ENCODE measurements around the gene SENP6. TPM values are rescaled to one million over a fixed set of nuclear protein-coding genes. Genes with fewer than 3 reads are reported as not detected.

SENP6 gene
- polyA plus RNA-seq, 1 donor (not counting 4 experiments of a cell fraction or from before 2014, with no cell fraction given), result 41.1 TPM

DNA sequence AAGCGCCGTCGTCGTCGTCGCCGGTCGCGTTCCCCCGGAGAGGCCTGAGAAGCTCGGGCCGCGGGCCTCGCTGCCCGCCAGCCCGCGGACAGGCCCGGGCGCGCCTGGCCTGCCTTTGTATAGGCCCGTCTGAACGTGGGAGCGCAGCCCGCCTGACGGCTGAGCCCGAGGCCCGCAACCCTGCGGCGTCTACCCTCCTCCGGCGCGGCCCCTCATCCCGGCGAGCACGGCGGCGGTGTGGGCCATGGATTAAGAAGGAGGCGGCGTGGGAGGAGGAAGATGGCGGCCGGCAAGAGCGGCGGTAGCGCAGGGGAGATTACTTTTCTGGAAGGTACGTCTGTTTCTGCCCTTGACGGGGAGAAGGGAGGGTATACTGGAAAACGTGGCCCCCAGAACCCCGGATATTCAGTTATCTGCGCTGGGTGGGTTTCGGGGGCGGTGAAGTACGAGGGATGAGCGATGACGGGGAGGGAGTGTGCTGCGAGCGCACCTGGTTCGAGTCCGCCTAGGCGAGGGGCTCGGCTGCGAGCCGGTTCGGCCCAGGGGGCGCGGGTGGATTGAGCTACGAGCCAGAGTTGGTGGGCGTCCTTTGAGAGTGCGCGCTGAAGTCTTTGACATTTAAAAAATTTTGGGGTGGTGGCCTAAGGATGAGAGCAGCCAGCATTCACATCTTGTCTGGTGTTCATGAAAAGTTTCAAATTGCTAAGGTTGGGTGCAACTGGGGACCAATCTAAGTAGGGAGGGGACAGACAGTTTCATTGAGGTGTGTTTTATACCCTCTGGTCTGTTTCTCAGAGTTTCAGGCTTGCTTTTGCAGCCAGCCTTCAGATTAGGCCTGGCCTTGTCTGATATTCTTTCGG is 796 bp downstream of the SENP6 start:
- peaks cover 12% of the 10 kb centered on the region for H3K4me1 ChIP-seq (ENCODE audit: control insufficient read depth, extremely low read depth, insufficient read depth, low read length)
- H3K9ac ChIP-seq (ENCODE audit: control insufficient read depth, extremely low read depth, insufficient read depth, low read length), result peak overlapping the region; percentile 99
- no peak for TF ChIP-seq EZH2 (IDR thresholded peaks at IDR 0.05; ENCODE audit: low read length)
- TF ChIP-seq, protein P1, sequence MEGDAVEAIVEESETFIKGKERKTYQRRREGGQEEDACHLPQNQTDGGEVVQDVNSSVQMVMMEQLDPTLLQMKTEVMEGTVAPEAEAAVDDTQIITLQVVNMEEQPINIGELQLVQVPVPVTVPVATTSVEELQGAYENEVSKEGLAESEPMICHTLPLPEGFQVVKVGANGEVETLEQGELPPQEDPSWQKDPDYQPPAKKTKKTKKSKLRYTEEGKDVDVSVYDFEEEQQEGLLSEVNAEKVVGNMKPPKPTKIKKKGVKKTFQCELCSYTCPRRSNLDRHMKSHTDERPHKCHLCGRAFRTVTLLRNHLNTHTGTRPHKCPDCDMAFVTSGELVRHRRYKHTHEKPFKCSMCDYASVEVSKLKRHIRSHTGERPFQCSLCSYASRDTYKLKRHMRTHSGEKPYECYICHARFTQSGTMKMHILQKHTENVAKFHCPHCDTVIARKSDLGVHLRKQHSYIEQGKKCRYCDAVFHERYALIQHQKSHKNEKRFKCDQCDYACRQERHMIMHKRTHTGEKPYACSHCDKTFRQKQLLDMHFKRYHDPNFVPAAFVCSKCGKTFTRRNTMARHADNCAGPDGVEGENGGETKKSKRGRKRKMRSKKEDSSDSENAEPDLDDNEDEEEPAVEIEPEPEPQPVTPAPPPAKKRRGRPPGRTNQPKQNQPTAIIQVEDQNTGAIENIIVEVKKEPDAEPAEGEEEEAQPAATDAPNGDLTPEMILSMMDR (optimal IDR thresholded peaks at IDR 0.05 in 1 of 3, IDR thresholded peaks at IDR 0.05 in 1 of 3, conservative IDR thresholded peaks at IDR 0.05 in 1 of 3; ENCODE audit: extremely low read depth in 1 of 3, insufficient read depth in 2 of 3, low read length in 3 of 3), result no peak
- no peak for DNase-seq (ENCODE audit: low read depth, low spot score)
- no peaks in the 10 kb centered on the region for H3K9me1 ChIP-seq (ENCODE audit: control insufficient read depth, extremely low read depth, insufficient read depth, low read length)
- peak overlapping the region; percentile 96 for H3K4me2 ChIP-seq (ENCODE audit: control insufficient read depth, extremely low read depth, insufficient read depth, low read depth, low read length)
- H3K27ac ChIP-seq (ENCODE audit: control insufficient read depth, insufficient read depth, low read length), result peak overlapping the region; percentile 95
- no peaks in the 10 kb centered on the region for H3K9me3 ChIP-seq (ENCODE audit: control insufficient read depth, low read depth, low read length)
- FAIRE-seq, result no peak
- dilution Hi-C loops (cut with MboI; ENCODE audit: extremely low pct_ligation_motif_present, low sequenced_read_pairs), result no loop called here
- no peaks in the 10 kb centered on the region for H3K36me3 ChIP-seq (ENCODE audit: control insufficient read depth in 2 of 2, extremely low read depth in 1 of 2, insufficient read depth in 2 of 2, low read length in 2 of 2)
- H2AFZ ChIP-seq (ENCODE audit: control insufficient read depth, low read length), result peak overlapping the region; percentile 83
- H3K79me2 ChIP-seq (ENCODE audit: control insufficient read depth, insufficient read depth, low read length), result peaks cover 59% of the 10 kb centered on the region
- no peaks in the 10 kb centered on the region for H3K27me3 ChIP-seq (ENCODE audit: control insufficient read depth, extremely low read depth, insufficient read depth, low read length)
- peaks cover 9% of the 10 kb centered on the region for H4K20me1 ChIP-seq (ENCODE audit: control insufficient read depth, extremely low read depth, insufficient read depth, low read length)
- H3K4me3 ChIP-seq (ENCODE audit: control insufficient read depth in 2 of 3, extremely low read depth in 1 of 3, insufficient read depth in 2 of 3, low read depth in 1 of 3, low read length in 3 of 3), result peak overlapping the region; percentile 88 to 99 (median 98)

DNA sequence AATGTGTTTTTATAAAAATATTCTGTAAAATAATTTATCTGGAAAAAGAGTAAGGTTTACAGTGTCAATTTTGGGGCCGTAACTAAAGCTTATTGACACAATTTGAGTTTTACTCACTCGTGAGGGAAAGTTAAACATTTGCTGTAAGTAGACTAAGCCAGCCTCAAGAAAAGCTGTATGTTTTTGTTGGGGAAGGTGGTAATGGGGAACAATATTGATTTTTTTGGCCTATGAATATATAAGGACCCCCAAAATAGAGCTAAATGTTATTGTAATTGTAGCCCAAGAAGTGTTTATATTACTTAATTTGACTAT is 1.4 kb downstream of the SENP6 start:
- TF ChIP-seq, protein P1 (optimal IDR thresholded peaks at IDR 0.05 in 1 of 3, IDR thresholded peaks at IDR 0.05 in 1 of 3, conservative IDR thresholded peaks at IDR 0.05 in 1 of 3; ENCODE audit: extremely low read depth in 1 of 3, insufficient read depth in 2 of 3, low read length in 3 of 3), result no peak
- no peak for TF ChIP-seq EZH2 (IDR thresholded peaks at IDR 0.05; ENCODE audit: low read length)
- FAIRE-seq (no peak), DNase-seq (ENCODE audit: low read depth, low spot score) (no peak)
- no peaks in the 10 kb centered on the region for H3K9me1 ChIP-seq (ENCODE audit: control insufficient read depth, extremely low read depth, insufficient read depth, low read length)
- no peaks in the 10 kb centered on the region for H3K27me3 ChIP-seq (ENCODE audit: control insufficient read depth, extremely low read depth, insufficient read depth, low read length)
- H3K4me2 ChIP-seq (ENCODE audit: control insufficient read depth, extremely low read depth, insufficient read depth, low read depth, low read length), result peak overlapping the region; percentile 96
- H3K36me3 ChIP-seq (ENCODE audit: control insufficient read depth in 2 of 2, extremely low read depth in 1 of 2, insufficient read depth in 2 of 2, low read length in 2 of 2), result no peaks in the 10 kb centered on the region
- H4K20me1 ChIP-seq (ENCODE audit: control insufficient read depth, extremely low read depth, insufficient read depth, low read length), result peaks cover 12% of the 10 kb centered on the region
- H3K79me2 ChIP-seq (ENCODE audit: control insufficient read depth, insufficient read depth, low read length), result peaks cover 65% of the 10 kb centered on the region
- peak overlapping the region; percentile 88 to 99 (median 98) for H3K4me3 ChIP-seq (ENCODE audit: control insufficient read depth in 2 of 3, extremely low read depth in 1 of 3, insufficient read depth in 2 of 3, low read depth in 1 of 3, low read length in 3 of 3)
- dilution Hi-C loops (cut with MboI; ENCODE audit: extremely low pct_ligation_motif_present, low sequenced_read_pairs), result no loop called here
- peak overlapping the region; percentile 95 for H3K27ac ChIP-seq (ENCODE audit: control insufficient read depth, insufficient read depth, low read length)
- H2AFZ ChIP-seq (ENCODE audit: control insufficient read depth, low read length), result no peak overlapping the region
- peaks cover 12% of the 10 kb centered on the region for H3K4me1 ChIP-seq (ENCODE audit: control insufficient read depth, extremely low read depth, insufficient read depth, low read length)
- H3K9ac ChIP-seq (ENCODE audit: control insufficient read depth, extremely low read depth, insufficient read depth, low read length), result peak overlapping the region; percentile 99
- no peaks in the 10 kb centered on the region for H3K9me3 ChIP-seq (ENCODE audit: control insufficient read depth, low read depth, low read length)

All from keratinocyte (primary cell).